ENCODE results near the gene DMGDH. TPM values are rescaled to one million over a fixed set of nuclear protein-coding genes. Genes with fewer than 3 reads are reported as not detected.

The DMGDH gene
- total RNA-seq, 4 donors from 2014 or later, result 0.64 to 3.1 (median 1.7) TPM; not detected in 1

GRCh38 chr5:79031485-79031867 lies 38.0 kb downstream of the DMGDH start:
- no peaks in the 10 kb centered on the region for H3K9me3 ChIP-seq
- TF ChIP-seq POLR2A (IDR thresholded peaks at IDR 0.05) (no peak), CTCF (IDR thresholded peaks at IDR 0.05) (no peak)
- WGBS, 2 donors, result 80% methylated on average over 1 of the region's 1 CpG; no CpG with 5 or more reads in 1 of the 2 donors
- intact Hi-C loops (cut with DNase I), result no loop called here
- no peaks in the 10 kb centered on the region for H3K27me3 ChIP-seq
- H3K4me3 ChIP-seq, result no peak overlapping the region
- no peaks in the 10 kb centered on the region for H3K4me1 ChIP-seq
- H3K36me3 ChIP-seq, result no peaks in the 10 kb centered on the region
- no peak for DNase-seq
- H3K27ac ChIP-seq, result no peak overlapping the region

- no peaks in the 10 kb centered on the region for H3K36me3 ChIP-seq
- no peaks in the 10 kb centered on the region for H3K4me1 ChIP-seq
- no peaks in the 10 kb centered on the region for H3K9me3 ChIP-seq
- WGBS, 2 donors, result 86 to 89% methylated on average over 11 of the region's 11 CpGs
- no peaks in the 10 kb centered on the region for H3K27me3 ChIP-seq
- TF ChIP-seq CTCF (IDR thresholded peaks at IDR 0.05), result no peak
- no peak for TF ChIP-seq POLR2A (IDR thresholded peaks at IDR 0.05)
- H3K27ac ChIP-seq, result no peak overlapping the region
- intact Hi-C loops (cut with DNase I), result no loop called here
- DNase-seq, result no peak
- H3K4me3 ChIP-seq, result no peak overlapping the region
These were observed 38.6 kb downstream of the DMGDH start for GRCh38 chr5:79030663-79031484.

DNA sequence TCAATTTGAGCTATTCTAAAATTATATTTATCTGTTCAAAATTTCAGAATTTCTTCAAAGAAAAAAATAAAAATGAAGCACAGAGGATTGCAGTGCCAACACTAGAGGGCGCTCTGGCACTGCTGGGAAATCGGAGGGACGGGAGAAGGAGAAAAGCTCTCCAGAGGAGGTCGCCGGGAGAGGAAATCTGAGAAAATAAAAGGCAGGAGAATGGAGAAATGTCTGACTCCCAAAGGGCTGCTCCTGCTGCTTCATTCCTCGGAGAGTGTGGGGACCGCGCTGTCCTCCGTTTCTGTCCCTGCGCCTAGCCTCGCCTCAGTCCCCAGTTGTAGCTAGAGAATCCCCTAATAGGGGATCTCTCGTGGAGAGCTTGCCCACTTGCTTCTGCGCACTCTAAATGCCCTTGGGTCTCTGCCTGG lies 44.4 kb downstream of the DMGDH start:
- Histone ChIP-seq H3K27ac (peak overlapping the region in 1 of 4 donors; percentile 21), H3K4me3 (peak overlapping the region in 3 of 4 donors; percentile 15 to 56 (median 26)), H3K9me3 (no peaks in the 10 kb centered on the region), H3K27me3 (peaks cover 0 to 5% (median 0%) of the 10 kb centered on the region in 4 donors), H3K4me1 (peaks cover 0 to 20% (median 10%) of the 10 kb centered on the region in 3 donors), H3K36me3 (no peaks in the 10 kb centered on the region)
- intact Hi-C loops (cut with DNase I), result loop anchor here (10.0 kb wide), 1 partner anchor 440 kb away; no protein-coding TSS in a partner anchor
- DNase-seq, result no peak
- TF ChIP-seq CTCF (IDR thresholded peaks at IDR 0.05) (peak; percentile 69 to 96 (median 87)), POLR2A (IDR thresholded peaks at IDR 0.05) (no peak)
- 5 to 11% methylated on average over 13 of the region's 13 CpGs for WGBS, 2 donors

GRCh38 chr5:79023947-79024346 lies 45.5 kb downstream of the DMGDH start:
- no peaks in the 10 kb centered on the region for H3K36me3 ChIP-seq
- H3K27me3 ChIP-seq, result peaks cover 0 to 5% (median 0%) of the 10 kb centered on the region in 4 donors
- H3K4me3 ChIP-seq, result no peak overlapping the region
- TF ChIP-seq CTCF (IDR thresholded peaks at IDR 0.05) (no peak), POLR2A (IDR thresholded peaks at IDR 0.05) (no peak)
- peaks cover 0 to 20% (median 10%) of the 10 kb centered on the region in 3 donors for H3K4me1 ChIP-seq
- DNase-seq, result no peak
- 76 to 84% methylated on average over 1 of the region's 1 CpG for WGBS, 2 donors
- H3K27ac ChIP-seq, result no peak overlapping the region
- intact Hi-C loops (cut with DNase I), result loop anchor here (5.0 to 10.0 kb wide), 2 partner anchors 108 to 441 kb away; no protein-coding TSS in a partner anchor
- H3K9me3 ChIP-seq, result no peaks in the 10 kb centered on the region

DNA sequence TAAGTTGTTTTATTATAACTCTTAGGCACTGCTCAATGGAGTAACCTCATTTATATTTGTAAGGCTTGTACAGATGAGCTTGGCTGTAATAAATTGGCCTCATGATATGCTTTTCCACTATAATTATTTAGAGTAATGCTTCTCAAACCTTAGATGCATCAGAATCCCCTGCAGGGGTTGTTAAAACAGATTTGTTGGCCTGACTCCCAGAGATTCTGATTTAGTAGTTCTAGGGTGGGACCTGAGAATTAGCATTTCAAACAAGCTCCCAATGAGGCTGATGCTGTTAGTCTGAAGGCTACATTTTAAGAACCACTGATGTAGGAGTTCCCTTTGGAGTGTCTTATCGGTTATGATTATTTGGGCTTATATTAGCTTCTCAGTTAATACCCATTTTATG lies 46.1 kb downstream of the DMGDH start:
- no peak overlapping the region for H3K4me3 ChIP-seq
- H3K9me3 ChIP-seq, result no peaks in the 10 kb centered on the region
- intact Hi-C loops (cut with DNase I), result loop anchor here (5.0 to 10.0 kb wide), 2 partner anchors 109 to 441 kb away; no protein-coding TSS in a partner anchor
- H3K4me1 ChIP-seq, result peaks cover 0 to 20% (median 10%) of the 10 kb centered on the region in 3 donors
- H3K36me3 ChIP-seq, result no peaks in the 10 kb centered on the region
- H3K27ac ChIP-seq, result no peak overlapping the region
- WGBS, 2 donors, result 82 to 94% methylated on average over 1 of the region's 1 CpG
- TF ChIP-seq POLR2A (IDR thresholded peaks at IDR 0.05) (no peak), CTCF (IDR thresholded peaks at IDR 0.05) (no peak)
- H3K27me3 ChIP-seq, result peaks cover 0 to 5% (median 0%) of the 10 kb centered on the region in 4 donors
- DNase-seq, result no peak
